Activated CD4-positive, alpha-beta T cell treated with anti-CD3 and anti-CD28 coated beads for 1 hour (primary cell): ENCODE results near the gene DDX54.

Experiments
- DNase-seq: peaks from one replicate; pipeline ENCODE4 v3.0.0-alpha.2; 2020

DDX54 gene

GRCh38 chr12:113116875-113117274 is 68.4 kb downstream of the DDX54 start:
- DNase-seq: no peak

- no peak for DNase-seq
These were observed 69.7 kb downstream of the DDX54 start for GRCh38 chr12:113115455-113116126.

- no peak for DNase-seq
These were observed 70.7 kb downstream of the DDX54 start for GRCh38 chr12:113114447-113115178.

DNA sequence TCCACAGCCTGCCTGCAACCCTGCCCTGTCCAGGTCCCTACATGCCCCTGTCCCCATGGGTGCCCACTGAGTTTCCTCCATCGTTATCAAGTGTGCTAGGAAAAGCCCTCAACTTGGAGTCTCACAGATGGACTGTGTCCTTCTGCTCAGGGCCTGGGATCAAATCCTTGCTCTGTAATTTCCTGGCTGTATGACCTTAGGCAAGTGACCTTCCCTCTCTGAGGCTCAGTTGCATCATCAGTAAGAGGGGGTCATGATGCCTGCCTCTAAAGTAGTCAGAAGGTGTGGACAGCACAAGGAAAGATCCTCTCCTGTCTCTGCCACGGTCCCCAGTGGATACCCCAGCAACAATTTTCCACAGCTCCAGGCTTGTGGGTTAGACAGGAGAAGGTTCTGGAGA is 71.9 kb downstream of the DDX54 start:
- no peak for DNase-seq

GRCh38 chr12:113112043-113112899 is 73.0 kb downstream of the DDX54 start:
- DNase-seq: no peak

DNA sequence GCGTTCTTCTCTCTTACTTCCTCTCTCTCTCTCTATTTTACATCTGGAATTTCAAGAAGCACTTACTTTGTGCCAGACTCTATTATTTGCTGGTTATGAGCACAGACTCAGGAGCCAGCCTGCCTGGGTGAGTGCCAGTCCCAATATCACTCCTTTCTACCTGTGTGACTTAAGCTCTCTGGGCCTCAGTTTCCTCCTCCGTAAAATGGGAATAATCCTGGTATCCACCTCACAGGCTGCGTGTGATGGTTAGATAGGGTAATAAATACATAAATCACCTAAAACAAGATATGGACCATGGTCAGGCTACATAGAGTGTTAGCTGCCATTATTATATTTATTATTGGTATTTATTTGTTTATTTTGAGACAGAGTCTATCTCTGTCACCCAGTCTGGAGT is 74.0 kb downstream of the DDX54 start:
- DNase-seq: no peak

- no peak for DNase-seq
These were observed 75.2 kb downstream of the DDX54 start for GRCh38 chr12:113109872-113110599.

- DNase-seq: no peak
These were observed 75.9 kb downstream of the DDX54 start for GRCh38 chr12:113109360-113109759.

DNA sequence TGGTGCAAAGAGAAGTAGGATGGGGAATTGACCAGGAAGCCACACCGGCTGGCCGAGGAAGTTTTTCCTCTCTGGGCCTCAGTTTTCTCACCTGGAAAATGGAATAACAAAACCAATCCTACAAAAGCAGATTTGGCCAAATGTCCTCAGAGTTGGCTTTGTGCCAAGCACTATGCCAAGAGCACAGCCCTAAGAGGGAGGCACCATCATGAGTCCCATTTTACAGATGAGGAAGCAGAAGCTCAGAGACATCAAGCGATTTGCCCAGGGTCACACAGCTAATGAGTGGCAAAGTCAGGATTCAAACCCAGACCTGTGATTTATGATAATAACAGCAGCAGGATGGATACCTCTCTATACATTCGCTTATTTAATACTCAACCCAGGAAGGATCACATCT is 77.0 kb downstream of the DDX54 start:
- no peak for DNase-seq
